ENCODE measurements around the gene ACTL6A.

Gene ACTL6A

GRCh38 chr3:179599531-179599930 is 36.8 kb downstream of the ACTL6A start:
- DNase-seq = no peak

- DNase-seq = no peak
These were observed 40.6 kb downstream of the ACTL6A start for GRCh38 chr3:179603321-179603720.

GRCh38 chr3:179603831-179604230 is 41.1 kb downstream of the ACTL6A start:
- no peak for DNase-seq

- DNase-seq = peak; percentile 77 to 97
These were observed 41.8 kb downstream of the ACTL6A start, which contains the start of the genes MRPL47 and NDUFB5 for GRCh38 chr3:179604321-179605078. MRPL47 (minus strand) TSS chr3:179604638; CDS start chr3:179604624, 14 bp downstream. NDUFB5 (plus strand) TSS chr3:179604794; CDS start chr3:179604816, 22 bp downstream.

- DNase-seq = no peak
These were observed 43.9 kb downstream of the ACTL6A start for GRCh38 chr3:179606534-179607085.

GRCh38 chr3:179608931-179609720 is 46.4 kb downstream of the ACTL6A start:
- DNase-seq = no peak

GRCh38 chr3:179610066-179610465 is 47.3 kb downstream of the ACTL6A start:
- DNase-seq = no peak

- no peak for DNase-seq
These were observed 51.1 kb downstream of the ACTL6A start for GRCh38 chr3:179613807-179614206.

- DNase-seq = no peak
These were observed 52.9 kb downstream of the ACTL6A start for GRCh38 chr3:179615458-179616173.

GRCh38 chr3:179622023-179622422 is 59.3 kb downstream of the ACTL6A start:
- DNase-seq = no peak

- no peak for DNase-seq
These were observed 61.7 kb downstream of the ACTL6A start for GRCh38 chr3:179624451-179624850.

- no peak for DNase-seq
These were observed 68.2 kb downstream of the ACTL6A start for GRCh38 chr3:179630753-179631451.

All from bone marrow (tissue), 2 donors.